Mucosa of descending colon (tissue), 3 donors: ENCODE measurements around the gene DPPA5. TPM values are rescaled to one million over a fixed set of nuclear protein-coding genes. Genes with fewer than 3 reads are reported as not detected.
"Not testable (repeated sequence)": the region's sequence is repeated elsewhere in the genome, so short reads cannot be mapped to it uniquely, and the experiment has no call there.

Experiments
- ATAC-seq: fragments of 200-7000 bp; cut with Tn5 transposase; one replicate; pipeline ENCODE4 v1.9.1; 2020; ENCODE audit warnings: mild to moderate bottlenecking, moderate library complexity
- DNase-seq, 3 donors: peaks; one replicate each; pipeline ENCODE4 v3.0.0-alpha.2; 2020
- H3K36me3 ChIP-seq: fragments of 200-600 bp; one replicate; pipeline ENCODE4 v1.8.0; 2021; ENCODE audit warnings: low read depth, mild to moderate bottlenecking
- H3K4me1 ChIP-seq: fragments of 200-600 bp; one replicate; pipeline ENCODE4 v1.8.0; 2021; ENCODE audit warnings: low read depth, mild to moderate bottlenecking
- H3K4me3 ChIP-seq: fragments of 200-600 bp; one replicate; pipeline ENCODE4 v1.8.0; 2021; ENCODE audit warnings: mild to moderate bottlenecking
- H3K9me3 ChIP-seq: fragments of 200-600 bp; one replicate; pipeline ENCODE4 v1.8.0; 2021; ENCODE audit warnings: mild to moderate bottlenecking
- CTCF ChIP-seq: fragments of 200-600 bp; IDR thresholded peaks from one replicate; pipeline ENCODE4 v1.8.0; 2022; ENCODE audit warnings: antibody characterized with exemption, mild to moderate bottlenecking
- intact Hi-C, 2 donors: fragments of 100-400 bp; cut with DNase I in 1 of 2; cut with micrococcal nuclease in 1 of 2; formaldehyde crosslinking; loops; one replicate each; pipeline versions ENCODE4 v1.11.0 to v1.11.1; 2022; cut with DNase I, micrococcal nuclease
- total RNA-seq, 3 donors: library from RNA; stranded (reverse); fragmentation: NEBNext Ultra II Directional in 2 of 3; extraction: Animal tissue kit (Norgen Biotek cat#: 25700) in 2 of 3; gene quantifications; one replicate each; pipeline versions ENCODE4 v1.2.1 to v1.2.4, GENCODE V29; 2021 to 2023
- donor health status: DM: no; HTN: no; CAD: no; lungs with moderate emphysema.
- donor health status: DM: no; HTN: no; CAD: no.
- donor health status: DM: no; HTN: yes; CAD: no.

DPPA5 gene
- total RNA-seq, 3 donors from 2014 or later = not detected

GRCh38 chr6:73308712-73309534 is 45.2 kb downstream of the DPPA5 start:
- Histone ChIP-seq H3K36me3 (no peaks in the 10 kb centered on the region), H3K9me3 (no peaks in the 10 kb centered on the region), H3K4me3 (no peak overlapping the region), H3K4me1 (peaks cover 6% of the 10 kb centered on the region)
- DNase-seq = peak in 1 of 3 donors; percentile 13
- intact Hi-C loops = no loop called here
- peak; percentile 53 for ATAC-seq
- no peak for TF ChIP-seq CTCF

GRCh38 chr6:73303773-73304172 is 50.3 kb downstream of the DPPA5 start:
- DNase-seq, ATAC-seq, H3K4me1 ChIP-seq, H3K4me3 ChIP-seq, intact Hi-C loops, H3K9me3 ChIP-seq, H3K36me3 ChIP-seq: not testable (repeated sequence)

Other genes with a start within 250 kb of the DPPA5 start
- not detected for gene KHDC1L, start 128.8 kb downstream of the DPPA5 start, total RNA-seq
- gene KHDC1, start 91.1 kb downstream of the DPPA5 start, total RNA-seq = 1 to 10 TPM in 1 of 3 donors, under 1 TPM in 2; 0.75 to 1.7 (median 0.84) TPM
- gene KHDC3L, start 8.4 kb upstream of the DPPA5 start, total RNA-seq = not detected
- gene OOEP, start 15.6 kb upstream of the DPPA5 start, total RNA-seq = under 1 TPM in 1 of 3 donors, not detected in 2; 0.41 TPM
- 1 to 10 TPM in 2 of 3 donors, under 1 TPM in 1; 0.39 to 2.3 (median 1.6) TPM for gene DDX43, start 40.6 kb upstream of the DPPA5 start, total RNA-seq
- 1 to 10 TPM; 2.4 to 5.4 (median 3.1) TPM for gene CGAS, start 98.0 kb upstream of the DPPA5 start, total RNA-seq
- gene MTO1, start 107.5 kb upstream of the DPPA5 start, total RNA-seq = 10 to 100 TPM; 21.5 to 36.4 (median 31.9) TPM
- gene EEF1A1, start 166.8 kb upstream of the DPPA5 start, total RNA-seq = 1,000 to 10,000 TPM; 6,833 to 8,492 (median 7,090) TPM